22Rv1 (cell line): ENCODE measurements around the gene SMCO3.

Experiments
- CTCF ChIP-seq: fragments of 450-650 bp; IDR thresholded peaks from 2 replicates; pipeline ENCODE4 v1.5.1; 2017; ENCODE audit warnings: mild to moderate bottlenecking
- ZFX ChIP-seq: fragments of 450-650 bp; IDR thresholded peaks from 2 replicates; pipeline ENCODE4 v1.6.1; 2017; ENCODE audit warnings: antibody characterized with exemption, borderline replicate concordance

GRCh38 chr12:14810167-14810952 lies 3.6 kb downstream of the SMCO3 start:
- TF ChIP-seq CTCF (no peak), ZFX (no peak)
